A673 (cell line): ENCODE measurements around the gene FBXO10.

Experiments used
- EZH2 ChIP-seq: fragments of 200-600 bp; sonication (generic); IDR thresholded peaks from 2 replicates; pipeline ENCODE4 v1.6.1; 2017; ENCODE audit warnings: borderline replicate concordance, low read depth, mild to moderate bottlenecking, mixed read lengths, antibody characterized with exemption, low read length; ENCODE audit not compliant: poor library complexity, severe bottlenecking
- TF ChIP-seq, protein P1 (sequence below): fragments of 300-800, 200-600 bp; sonication (generic); conservative IDR thresholded peaks from 2 replicates; pipeline ENCODE4 v1.5.1; 2017; ENCODE audit warnings: low read depth, mild to moderate bottlenecking, antibody characterized with exemption, low read length, moderate library complexity, mixed read lengths

DNA sequence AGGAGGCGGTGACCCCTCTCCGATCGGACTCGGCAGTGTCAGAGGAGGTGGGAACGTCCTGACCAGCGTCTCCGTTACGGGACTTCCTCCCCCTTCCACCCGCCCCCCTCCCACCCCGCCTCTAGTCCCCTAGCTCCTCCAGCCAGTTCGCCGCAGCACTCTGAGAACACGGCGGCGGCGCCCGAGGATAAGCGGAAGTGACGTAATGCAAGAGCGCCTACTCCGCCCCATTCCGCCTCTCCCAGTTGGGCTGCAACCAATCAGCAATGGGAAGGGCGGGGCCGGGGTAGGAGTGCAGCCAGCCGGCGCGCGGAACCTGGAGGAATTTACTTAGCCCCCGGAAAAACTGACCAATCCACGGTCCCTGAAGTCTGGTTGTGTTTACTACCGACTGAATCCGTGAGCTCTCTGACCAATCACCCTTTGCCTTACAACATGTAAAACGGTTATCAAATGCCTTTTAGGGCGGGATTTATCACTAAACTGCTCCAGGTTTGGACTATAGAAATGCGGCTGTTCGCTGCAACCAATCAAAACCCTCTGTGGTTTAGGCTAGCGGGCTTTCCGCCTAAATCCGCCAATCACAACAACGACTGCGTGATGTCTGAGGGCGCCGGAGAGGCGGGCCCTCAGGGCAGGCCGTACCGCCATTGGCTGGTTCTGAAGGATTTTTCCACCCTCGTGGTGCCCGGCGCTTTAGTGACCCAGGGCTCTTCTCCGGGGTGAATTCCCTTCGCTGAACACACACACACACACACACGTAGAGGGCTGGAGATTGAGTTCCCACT is 110.7 kb downstream of the FBXO10 start, which contains the start of gene ZBTB5:
- TF ChIP-seq, protein P1, sequence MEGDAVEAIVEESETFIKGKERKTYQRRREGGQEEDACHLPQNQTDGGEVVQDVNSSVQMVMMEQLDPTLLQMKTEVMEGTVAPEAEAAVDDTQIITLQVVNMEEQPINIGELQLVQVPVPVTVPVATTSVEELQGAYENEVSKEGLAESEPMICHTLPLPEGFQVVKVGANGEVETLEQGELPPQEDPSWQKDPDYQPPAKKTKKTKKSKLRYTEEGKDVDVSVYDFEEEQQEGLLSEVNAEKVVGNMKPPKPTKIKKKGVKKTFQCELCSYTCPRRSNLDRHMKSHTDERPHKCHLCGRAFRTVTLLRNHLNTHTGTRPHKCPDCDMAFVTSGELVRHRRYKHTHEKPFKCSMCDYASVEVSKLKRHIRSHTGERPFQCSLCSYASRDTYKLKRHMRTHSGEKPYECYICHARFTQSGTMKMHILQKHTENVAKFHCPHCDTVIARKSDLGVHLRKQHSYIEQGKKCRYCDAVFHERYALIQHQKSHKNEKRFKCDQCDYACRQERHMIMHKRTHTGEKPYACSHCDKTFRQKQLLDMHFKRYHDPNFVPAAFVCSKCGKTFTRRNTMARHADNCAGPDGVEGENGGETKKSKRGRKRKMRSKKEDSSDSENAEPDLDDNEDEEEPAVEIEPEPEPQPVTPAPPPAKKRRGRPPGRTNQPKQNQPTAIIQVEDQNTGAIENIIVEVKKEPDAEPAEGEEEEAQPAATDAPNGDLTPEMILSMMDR, result no peak
- no peak for TF ChIP-seq EZH2
